ENCODE measurements around the gene GOLT1A.

The GOLT1A gene

GRCh38 chr1:204162494-204163074 is 51.2 kb downstream of the GOLT1A start:
- peak; percentile 97 for TF ChIP-seq CTCF (IDR thresholded peaks at IDR 0.05; ENCODE audit: extremely low read depth, missing control alignments)
- DNase-seq (ENCODE audit: low spot score) = peak; percentile 87

DNA sequence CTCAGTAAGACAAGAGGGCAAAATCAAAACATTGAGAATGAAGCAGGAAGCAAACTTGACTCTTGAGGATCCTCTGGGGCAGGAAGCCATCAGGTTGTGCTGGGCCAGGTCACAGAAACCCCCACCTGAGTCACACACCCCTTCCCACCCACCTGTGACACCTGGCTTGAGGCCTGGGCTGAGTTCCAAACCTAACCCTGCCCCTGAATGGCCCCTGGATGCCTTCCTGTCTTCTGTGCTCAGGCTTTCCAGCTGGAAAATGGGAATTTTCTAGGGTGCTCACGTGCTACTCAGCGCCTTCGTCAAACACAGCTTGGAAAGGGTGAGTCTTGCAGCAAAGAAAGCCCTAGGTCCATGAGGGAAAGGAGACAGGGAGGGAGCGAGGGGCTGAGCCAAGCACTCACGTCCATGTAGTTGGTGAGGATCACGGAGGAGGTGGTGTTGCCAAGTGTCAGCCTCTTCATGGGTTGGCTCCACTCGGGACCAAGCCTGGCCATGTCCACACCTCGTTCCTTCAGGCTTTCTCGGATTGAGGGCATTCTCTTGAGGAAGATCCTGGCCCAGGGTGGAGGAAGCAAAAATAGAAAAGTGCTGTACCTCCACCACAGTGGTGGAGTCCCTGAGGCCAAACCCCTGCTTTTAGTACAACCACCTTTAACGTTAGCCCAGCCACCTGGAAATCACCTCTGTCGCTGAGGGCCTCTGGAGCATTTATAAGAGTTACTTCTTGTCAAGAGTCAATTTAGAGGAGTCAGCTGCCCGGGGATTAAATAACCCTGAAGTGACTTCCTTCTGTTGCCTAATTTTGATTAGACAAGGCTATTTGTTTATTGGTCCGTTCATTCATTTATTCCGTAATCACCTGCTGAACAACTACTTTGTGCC is 51.9 kb downstream of the GOLT1A start:
- TF ChIP-seq CTCF (IDR thresholded peaks at IDR 0.05; ENCODE audit: extremely low read depth, missing control alignments) = no peak
- DNase-seq (ENCODE audit: low spot score) = no peak

GRCh38 chr1:204157962-204158361 is 55.8 kb downstream of the GOLT1A start:
- DNase-seq (ENCODE audit: low spot score) = no peak
- TF ChIP-seq CTCF (IDR thresholded peaks at IDR 0.05; ENCODE audit: extremely low read depth, missing control alignments) = no peak

- TF ChIP-seq CTCF (IDR thresholded peaks at IDR 0.05; ENCODE audit: extremely low read depth, missing control alignments) = no peak
- DNase-seq (ENCODE audit: low spot score) = no peak
These were observed 57.9 kb downstream of the GOLT1A start for GRCh38 chr1:204155881-204156280.

DNA sequence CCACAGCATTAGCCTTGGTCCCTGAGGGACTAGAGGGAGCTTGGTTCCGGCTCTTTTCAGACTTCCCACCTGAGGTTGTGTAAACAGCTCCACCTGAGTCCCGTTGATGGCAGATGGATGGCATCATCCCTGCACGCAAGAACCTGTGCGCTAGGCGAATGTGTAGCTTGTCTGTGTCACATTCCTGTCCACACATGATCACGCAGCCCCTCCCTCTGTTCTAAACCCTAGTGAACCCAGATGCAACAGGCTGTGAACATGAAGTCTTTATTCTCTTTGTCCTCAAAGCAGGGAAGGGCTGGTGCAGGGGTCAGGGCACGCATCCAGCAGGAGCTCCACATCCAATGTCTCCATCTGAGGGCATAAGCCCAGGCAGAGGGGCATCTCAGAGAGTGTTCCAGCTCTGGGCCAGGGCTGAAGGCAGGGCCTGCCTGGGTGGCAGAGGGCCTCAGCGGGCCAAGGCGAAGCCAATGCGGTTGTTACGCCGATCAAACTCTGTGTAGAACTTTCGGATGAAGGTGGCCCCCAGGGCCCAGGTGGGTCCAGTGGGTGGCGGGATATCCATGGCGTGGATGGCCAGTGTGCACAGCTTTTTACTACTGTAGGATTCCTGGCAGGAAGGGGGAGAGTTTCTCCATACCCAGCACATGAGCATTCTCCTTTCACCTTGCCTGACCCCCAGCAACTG is 59.1 kb downstream of the GOLT1A start:
- TF ChIP-seq CTCF (IDR thresholded peaks at IDR 0.05; ENCODE audit: extremely low read depth, missing control alignments) = no peak
- no peak for DNase-seq (ENCODE audit: low spot score)

DNA sequence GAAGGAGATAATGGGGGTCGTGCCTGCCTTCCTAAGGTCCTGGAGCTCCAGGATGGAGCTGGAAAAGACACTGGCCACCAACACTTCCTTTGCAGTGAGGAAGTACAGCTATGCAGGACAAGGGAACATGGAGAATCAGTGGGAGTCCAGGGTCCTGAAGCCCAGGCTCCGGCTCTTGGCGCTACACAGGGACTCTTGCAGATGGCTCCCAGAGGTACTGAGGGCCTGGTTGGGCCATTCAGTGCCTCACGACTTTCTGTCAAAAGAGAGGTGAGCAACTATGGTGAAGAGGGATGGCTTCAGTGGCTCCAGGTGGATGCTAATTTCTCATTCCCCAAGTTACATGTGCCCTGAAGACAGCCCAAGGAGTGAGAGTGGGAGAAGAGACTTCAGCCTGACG is 60.1 kb downstream of the GOLT1A start:
- DNase-seq (ENCODE audit: low spot score) = no peak
- TF ChIP-seq CTCF (IDR thresholded peaks at IDR 0.05; ENCODE audit: extremely low read depth, missing control alignments) = no peak

Measured in GM20000 (cell line).